Spleen (tissue), 7 donors: Measurements from ENCODE around the gene HPS4.

Experiments
- CTCF ChIP-seq, 11 experiments: fragments of 200-600 bp in 7 of 11; fragments of 450-650 bp in 4 of 11; sonication (generic) in 4 of 11; IDR thresholded peaks in 8 of 11; conservative IDR thresholded peaks in 3 of 11; 1 replicate in 7 of 11; 2 replicates in 4 of 11; pipeline versions ENCODE4 v1.4.0 to v1.8.0; 2016 to 2021; ENCODE audit warnings: antibody characterized with exemption in 11 of 11, inconsistent platforms in 4 of 11, mild to moderate bottlenecking in 1 of 11
- POLR2AphosphoS5 ChIP-seq, 3 donors: sonication (generic); formaldehyde crosslinking; IDR thresholded peaks; one replicate each; pipeline ENCODE4 v1.5.1; 2017; ENCODE audit warnings: antibody characterized with exemption in 3 of 3
- donor health status: DM: no; HTN: no; CAD: no; lungs with moderate emphysema.
- donor health status: DM: no; HTN: no; CAD: no.
- donor health status: DM: no; HTN: no; CAD: no.

- TF ChIP-seq CTCF (IDR thresholded peaks at IDR 0.05 in 8 of 11, conservative IDR thresholded peaks at IDR 0.05 in 3 of 11) (no peak), POLR2AphosphoS5 (IDR thresholded peaks at IDR 0.05) (no peak)
These were observed 52.2 kb downstream of the HPS4 start for GRCh38 chr22:26431261-26431995.
